GM21367 (cell line): ENCODE data around the gene CELA1.

Source experiments
- ATAC-seq: cut with Tn5 transposase; IDR thresholded peaks from one replicate; pipeline ENCODE4 v1.9.1; 2021; ENCODE audit not compliant: unreplicated experiment

The CELA1 gene

GRCh38 chr12:51377099-51377984, 30.9 kb upstream of the CELA1 start:
- no peak for ATAC-seq

DNA sequence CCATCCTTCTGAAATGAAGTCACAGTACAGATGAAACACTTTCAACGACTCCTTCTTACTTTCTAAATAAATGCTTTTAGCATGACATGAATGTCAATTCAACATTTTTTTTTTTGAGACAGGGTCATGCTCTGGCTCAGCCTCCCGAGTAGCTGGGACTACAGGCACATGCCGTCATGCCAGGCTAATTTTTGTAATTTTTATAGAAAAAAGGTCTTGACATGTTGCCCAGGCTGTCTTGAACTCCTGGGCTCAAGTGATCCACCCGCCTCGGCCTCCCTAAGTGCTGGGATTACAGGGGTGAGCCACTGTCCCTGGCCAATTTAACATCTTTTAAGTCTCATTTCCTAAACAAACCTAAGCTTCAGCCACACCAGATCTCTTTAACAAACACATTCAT, 28.4 kb upstream of the CELA1 start:
- ATAC-seq, result no peak

DNA sequence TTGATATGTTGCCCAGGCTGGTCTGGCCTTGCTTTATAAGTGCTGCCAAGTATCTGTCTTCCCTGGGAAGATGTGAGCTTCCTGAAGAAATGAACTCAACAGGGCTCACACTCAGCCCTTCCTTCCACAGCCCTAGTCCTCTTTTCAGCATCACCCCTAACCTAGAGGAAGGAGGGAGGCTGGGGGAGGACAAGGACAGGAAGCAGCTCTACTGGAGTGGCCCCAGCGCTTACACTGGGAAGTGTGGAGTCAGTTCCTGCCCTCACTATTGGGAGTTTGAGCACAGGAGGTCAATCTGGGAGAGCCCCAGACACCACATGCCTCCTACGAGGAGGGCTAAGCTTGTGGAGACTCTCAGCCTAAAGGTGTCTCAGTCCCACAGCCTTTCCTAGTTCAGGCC, 27.9 kb upstream of the CELA1 start:
- no peak for ATAC-seq

GRCh38 chr12:51373187-51373586, 26.7 kb upstream of the CELA1 start:
- no peak for ATAC-seq

GRCh38 chr12:51372021-51372420, 25.5 kb upstream of the CELA1 start:
- no peak for ATAC-seq

GRCh38 chr12:51371295-51371953, 24.9 kb upstream of the CELA1 start:
- no peak for ATAC-seq

GRCh38 chr12:51370667-51371066, 24.2 kb upstream of the CELA1 start:
- no peak for ATAC-seq

- no peak for ATAC-seq
These were observed 23.1 kb upstream of the CELA1 start for GRCh38 chr12:51369581-51369980.

GRCh38 chr12:51368640-51369517, 22.4 kb upstream of the CELA1 start:
- peak; percentile 96 for ATAC-seq

DNA sequence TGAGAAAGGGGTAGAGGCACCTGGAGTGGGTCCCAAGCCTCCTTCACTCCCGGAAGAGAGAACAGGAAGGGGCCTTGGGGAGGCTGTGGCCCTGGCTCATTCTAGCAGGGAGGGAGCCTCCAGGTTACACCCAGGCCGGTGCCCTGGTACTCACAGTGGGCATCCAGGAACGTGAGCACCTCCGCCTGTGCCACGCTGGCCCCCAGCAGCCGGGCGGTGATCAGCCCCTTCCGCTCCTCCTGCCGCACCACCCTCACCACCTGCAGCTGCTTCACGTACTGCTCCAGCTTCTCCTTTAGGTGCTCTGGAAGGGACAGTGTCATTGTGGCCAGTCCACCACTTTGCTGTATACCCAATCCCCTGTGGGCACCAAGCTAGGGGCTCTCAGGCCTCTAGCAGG, 18.8 kb upstream of the CELA1 start:
- no peak for ATAC-seq

GRCh38 chr12:51364001-51364400, 17.5 kb upstream of the CELA1 start:
- ATAC-seq, result no peak

GRCh38 chr12:51362747-51363342, 16.4 kb upstream of the CELA1 start:
- ATAC-seq, result no peak

GRCh38 chr12:51362307-51362706, 15.8 kb upstream of the CELA1 start:
- no peak for ATAC-seq

- ATAC-seq, result no peak
These were observed 14.9 kb upstream of the CELA1 start for GRCh38 chr12:51361161-51362016.

- ATAC-seq, result no peak
These were observed 13.8 kb upstream of the CELA1 start for GRCh38 chr12:51360315-51360714.

GRCh38 chr12:51359851-51360250, 13.4 kb upstream of the CELA1 start:
- no peak for ATAC-seq

- ATAC-seq, result no peak
These were observed 12.0 kb upstream of the CELA1 start for GRCh38 chr12:51358496-51358895.

- ATAC-seq, result no peak
These were observed 11.0 kb upstream of the CELA1 start for GRCh38 chr12:51357374-51358047.

GRCh38 chr12:51351913-51352532, 5.5 kb upstream of the CELA1 start:
- ATAC-seq, result no peak
